ENCODE measurements around the gene TLL1.

TLL1 gene

DNA sequence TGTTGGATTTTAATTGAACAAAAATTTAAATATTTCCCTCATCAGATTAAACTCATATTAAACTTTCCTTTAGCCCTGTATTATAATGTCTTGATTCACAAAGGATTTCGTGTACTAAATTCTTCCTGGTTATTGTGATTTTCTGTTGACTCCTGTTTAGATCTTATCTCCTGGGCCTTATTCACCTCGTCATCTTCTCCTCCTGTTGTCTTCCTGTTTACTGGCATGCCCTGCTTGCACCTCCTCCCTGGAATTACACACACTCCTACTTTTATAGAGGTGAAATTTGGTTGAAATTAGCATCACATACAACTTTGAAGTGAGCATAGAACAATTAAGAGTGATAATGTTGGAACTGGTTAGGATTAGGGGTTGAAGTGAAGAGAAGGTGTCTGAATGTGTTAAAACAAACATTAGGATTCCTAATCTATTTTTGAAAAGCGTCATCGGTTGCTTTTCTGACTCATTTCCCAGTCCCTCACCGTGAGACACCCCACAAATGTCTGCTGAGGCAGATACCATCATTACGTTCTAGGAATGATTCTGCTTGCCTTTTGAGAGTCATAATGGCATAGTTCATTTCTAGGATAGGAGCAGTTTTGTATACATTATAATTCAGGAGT lies 32.5 kb downstream of the TLL1 start:
- no peak overlapping the region for H3K9ac ChIP-seq (ENCODE audit: low read depth, low read length)
- no peaks in the 10 kb centered on the region for H3K9me3 ChIP-seq (replicated peaks; ENCODE audit: low read length)
- H3K4me1 ChIP-seq (ENCODE audit: control insufficient read depth, insufficient read depth, low read length): no peaks in the 10 kb centered on the region
- no peaks in the 10 kb centered on the region for H3K27me3 ChIP-seq (ENCODE audit: control insufficient read depth, insufficient read depth, low read length)
- H3K36me3 ChIP-seq (ENCODE audit: insufficient read depth, low read length): no peaks in the 10 kb centered on the region
- no peak overlapping the region for H3K4me2 ChIP-seq (ENCODE audit: low read length)
- H3K4me3 ChIP-seq (ENCODE audit: low read length): no peak overlapping the region

- H3K9ac ChIP-seq (ENCODE audit: low read depth, low read length): no peak overlapping the region
- H3K4me2 ChIP-seq (ENCODE audit: low read length): no peak overlapping the region
- H3K4me3 ChIP-seq (ENCODE audit: low read length): no peak overlapping the region
- no peaks in the 10 kb centered on the region for H3K9me3 ChIP-seq (replicated peaks; ENCODE audit: low read length)
- no peaks in the 10 kb centered on the region for H3K36me3 ChIP-seq (ENCODE audit: insufficient read depth, low read length)
- no peaks in the 10 kb centered on the region for H3K4me1 ChIP-seq (ENCODE audit: control insufficient read depth, insufficient read depth, low read length)
- no peaks in the 10 kb centered on the region for H3K27me3 ChIP-seq (ENCODE audit: control insufficient read depth, insufficient read depth, low read length)
Observed at GRCh38 chr4:165906272-165906671, 33.2 kb downstream of the TLL1 start.

DNA sequence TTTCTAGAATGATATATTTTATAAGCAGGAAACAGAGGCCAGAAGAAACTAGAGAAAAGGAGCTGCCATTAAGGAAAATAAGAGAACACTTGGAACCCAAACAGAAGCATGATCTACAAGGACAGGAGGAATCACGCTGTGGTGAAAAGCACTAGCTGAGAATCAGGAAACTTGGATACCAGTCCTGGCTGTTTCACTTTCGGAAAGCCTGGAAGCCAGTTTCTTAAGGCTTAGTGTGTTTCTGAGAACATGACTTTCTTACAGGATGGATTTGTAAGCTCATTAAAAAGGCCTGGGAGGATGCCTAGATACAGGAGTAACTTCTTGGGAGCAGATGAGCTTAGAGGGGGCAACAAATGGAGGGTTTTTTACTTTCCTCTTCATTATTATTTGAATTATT lies 36.9 kb downstream of the TLL1 start:
- Histone ChIP-seq H3K9me3 (replicated peaks; ENCODE audit: low read length) (no peaks in the 10 kb centered on the region), H3K4me3 (ENCODE audit: low read length) (no peak overlapping the region), H3K27me3 (ENCODE audit: control insufficient read depth, insufficient read depth, low read length) (no peaks in the 10 kb centered on the region), H3K4me1 (ENCODE audit: control insufficient read depth, insufficient read depth, low read length) (no peaks in the 10 kb centered on the region), H3K36me3 (ENCODE audit: insufficient read depth, low read length) (no peaks in the 10 kb centered on the region), H3K9ac (ENCODE audit: low read depth, low read length) (no peak overlapping the region), H3K4me2 (ENCODE audit: low read length) (no peak overlapping the region)

DNA sequence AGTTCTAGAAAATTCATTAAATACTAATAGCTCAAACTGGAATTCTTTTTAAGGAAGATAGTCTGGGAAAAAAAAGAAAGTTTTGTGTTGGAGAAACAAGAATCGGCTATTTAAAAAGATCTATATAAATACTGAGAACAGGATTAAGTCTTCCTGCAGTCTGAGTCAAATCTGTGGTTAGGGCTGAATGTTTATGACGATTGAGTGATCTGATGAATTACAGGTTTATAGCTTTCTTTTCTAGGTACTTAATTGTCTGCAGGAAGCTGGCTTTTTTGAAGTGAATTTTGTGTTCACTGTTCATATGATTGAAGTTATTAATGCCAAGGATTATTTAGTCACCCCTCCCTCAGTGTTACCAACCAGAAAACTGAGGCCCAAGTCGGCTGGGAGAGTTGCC lies 42.2 kb downstream of the TLL1 start:
- Histone ChIP-seq H3K27me3 (ENCODE audit: control insufficient read depth, insufficient read depth, low read length) (no peaks in the 10 kb centered on the region), H3K9me3 (replicated peaks; ENCODE audit: low read length) (no peaks in the 10 kb centered on the region), H3K4me3 (ENCODE audit: low read length) (no peak overlapping the region), H3K4me1 (ENCODE audit: control insufficient read depth, insufficient read depth, low read length) (no peaks in the 10 kb centered on the region), H3K9ac (ENCODE audit: low read depth, low read length) (no peak overlapping the region), H3K36me3 (ENCODE audit: insufficient read depth, low read length) (no peaks in the 10 kb centered on the region), H3K4me2 (ENCODE audit: low read length) (no peak overlapping the region)

DNA sequence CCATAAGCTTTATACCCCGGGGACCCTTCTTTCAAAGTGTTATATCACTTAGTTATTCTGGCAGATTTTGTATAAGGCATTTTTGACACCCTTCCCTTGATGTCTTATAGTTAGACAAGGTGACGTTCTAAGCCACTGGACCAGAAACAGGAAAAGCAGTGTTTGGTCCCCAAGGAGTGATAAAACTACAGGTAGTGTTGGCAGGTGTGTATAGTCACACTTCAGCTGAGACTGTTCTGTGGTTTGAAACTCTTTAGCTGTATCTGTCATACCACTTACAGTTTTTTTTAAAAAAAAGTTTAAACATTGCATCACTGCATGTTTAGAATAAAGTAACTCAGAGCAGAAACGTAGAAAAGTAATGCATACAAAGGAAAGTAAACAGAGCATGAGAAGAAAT lies 48.5 kb downstream of the TLL1 start:
- Histone ChIP-seq H3K36me3 (ENCODE audit: insufficient read depth, low read length) (no peaks in the 10 kb centered on the region), H3K9ac (ENCODE audit: low read depth, low read length) (no peak overlapping the region), H3K4me1 (ENCODE audit: control insufficient read depth, insufficient read depth, low read length) (no peaks in the 10 kb centered on the region), H3K27me3 (ENCODE audit: control insufficient read depth, insufficient read depth, low read length) (no peaks in the 10 kb centered on the region), H3K4me2 (ENCODE audit: low read length) (no peak overlapping the region), H3K4me3 (ENCODE audit: low read length) (no peak overlapping the region), H3K9me3 (replicated peaks; ENCODE audit: low read length) (no peaks in the 10 kb centered on the region)

DNA sequence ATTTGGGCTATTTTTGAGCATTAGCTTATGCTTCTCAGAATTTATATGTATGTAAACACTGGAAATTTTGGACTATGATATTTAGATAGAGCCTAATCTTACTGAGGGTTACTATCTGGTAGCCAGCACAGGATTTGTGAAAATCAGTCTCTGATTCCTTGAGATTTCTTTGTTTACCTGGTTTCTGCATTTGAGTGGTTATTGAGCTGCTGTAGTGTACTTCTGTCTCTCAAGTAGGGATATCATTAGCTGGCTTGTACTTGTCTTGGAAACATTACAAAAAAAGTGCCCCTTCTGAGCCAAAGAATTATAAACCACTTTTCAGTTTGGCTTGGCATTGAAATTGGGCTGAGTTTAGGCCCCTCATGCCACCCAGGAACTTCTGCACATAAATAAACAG lies 49.7 kb downstream of the TLL1 start:
- no peaks in the 10 kb centered on the region for H3K36me3 ChIP-seq (ENCODE audit: insufficient read depth, low read length)
- no peak overlapping the region for H3K4me3 ChIP-seq (ENCODE audit: low read length)
- H3K4me1 ChIP-seq (ENCODE audit: control insufficient read depth, insufficient read depth, low read length): no peaks in the 10 kb centered on the region
- no peak overlapping the region for H3K4me2 ChIP-seq (ENCODE audit: low read length)
- H3K27me3 ChIP-seq (ENCODE audit: control insufficient read depth, insufficient read depth, low read length): no peaks in the 10 kb centered on the region
- H3K9me3 ChIP-seq (replicated peaks; ENCODE audit: low read length): no peaks in the 10 kb centered on the region
- H3K9ac ChIP-seq (ENCODE audit: low read depth, low read length): no peak overlapping the region

GRCh38 chr4:165926307-165926706 lies 53.3 kb downstream of the TLL1 start:
- H3K27me3 ChIP-seq (ENCODE audit: control insufficient read depth, insufficient read depth, low read length): no peaks in the 10 kb centered on the region
- no peaks in the 10 kb centered on the region for H3K36me3 ChIP-seq (ENCODE audit: insufficient read depth, low read length)
- no peak overlapping the region for H3K9ac ChIP-seq (ENCODE audit: low read depth, low read length)
- no peak overlapping the region for H3K4me2 ChIP-seq (ENCODE audit: low read length)
- no peak overlapping the region for H3K4me3 ChIP-seq (ENCODE audit: low read length)
- H3K9me3 ChIP-seq (replicated peaks; ENCODE audit: low read length): no peaks in the 10 kb centered on the region
- H3K4me1 ChIP-seq (ENCODE audit: control insufficient read depth, insufficient read depth, low read length): no peaks in the 10 kb centered on the region

DNA sequence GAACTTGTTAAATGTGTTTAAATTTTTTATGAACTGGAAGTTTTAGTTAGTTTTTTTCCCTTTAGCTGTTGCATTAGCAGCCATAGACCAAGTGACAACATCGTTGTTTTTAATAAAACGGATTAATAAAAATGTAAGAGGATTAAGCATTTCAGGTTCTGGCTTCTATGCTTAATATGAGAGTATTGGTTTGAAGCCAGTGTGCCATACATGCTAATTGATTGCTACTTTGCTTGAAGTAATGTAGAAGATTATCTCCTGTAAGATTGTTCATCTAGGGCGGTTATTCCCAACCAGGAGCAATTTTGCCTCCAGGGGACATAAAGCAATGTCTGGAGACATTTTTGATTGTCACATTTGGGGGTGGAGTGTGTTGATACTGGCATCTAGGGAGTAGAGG lies 54.3 kb downstream of the TLL1 start:
- Histone ChIP-seq H3K9ac (ENCODE audit: low read depth, low read length) (no peak overlapping the region), H3K36me3 (ENCODE audit: insufficient read depth, low read length) (no peaks in the 10 kb centered on the region), H3K4me2 (ENCODE audit: low read length) (no peak overlapping the region), H3K9me3 (replicated peaks; ENCODE audit: low read length) (no peaks in the 10 kb centered on the region), H3K27me3 (ENCODE audit: control insufficient read depth, insufficient read depth, low read length) (no peaks in the 10 kb centered on the region), H3K4me3 (ENCODE audit: low read length) (no peak overlapping the region), H3K4me1 (ENCODE audit: control insufficient read depth, insufficient read depth, low read length) (no peaks in the 10 kb centered on the region)

DNA sequence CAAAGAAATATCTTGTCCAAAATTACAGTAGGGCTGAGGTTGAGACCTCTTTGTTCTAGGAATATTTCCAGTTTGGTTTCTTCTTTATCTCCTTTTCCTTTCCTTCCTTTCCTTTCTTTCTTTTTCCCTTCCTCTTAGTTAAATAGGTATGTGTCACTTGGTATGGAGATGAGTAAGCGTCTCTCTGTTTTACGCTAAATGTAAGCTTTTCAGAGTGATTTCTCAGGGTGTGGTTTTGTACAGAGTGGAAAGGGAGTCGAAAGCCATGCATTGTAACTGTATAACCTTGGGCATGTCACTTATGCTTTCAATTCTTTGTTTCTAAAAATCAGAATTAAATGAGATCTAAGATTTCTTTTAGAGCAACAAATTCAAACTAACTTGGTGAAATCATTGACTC lies 54.8 kb downstream of the TLL1 start:
- H3K9ac ChIP-seq (ENCODE audit: low read depth, low read length): no peak overlapping the region
- H3K4me1 ChIP-seq (ENCODE audit: control insufficient read depth, insufficient read depth, low read length): no peaks in the 10 kb centered on the region
- no peaks in the 10 kb centered on the region for H3K36me3 ChIP-seq (ENCODE audit: insufficient read depth, low read length)
- H3K9me3 ChIP-seq (replicated peaks; ENCODE audit: low read length): no peaks in the 10 kb centered on the region
- no peak overlapping the region for H3K4me3 ChIP-seq (ENCODE audit: low read length)
- H3K27me3 ChIP-seq (ENCODE audit: control insufficient read depth, insufficient read depth, low read length): no peaks in the 10 kb centered on the region
- H3K4me2 ChIP-seq (ENCODE audit: low read length): no peak overlapping the region

DNA sequence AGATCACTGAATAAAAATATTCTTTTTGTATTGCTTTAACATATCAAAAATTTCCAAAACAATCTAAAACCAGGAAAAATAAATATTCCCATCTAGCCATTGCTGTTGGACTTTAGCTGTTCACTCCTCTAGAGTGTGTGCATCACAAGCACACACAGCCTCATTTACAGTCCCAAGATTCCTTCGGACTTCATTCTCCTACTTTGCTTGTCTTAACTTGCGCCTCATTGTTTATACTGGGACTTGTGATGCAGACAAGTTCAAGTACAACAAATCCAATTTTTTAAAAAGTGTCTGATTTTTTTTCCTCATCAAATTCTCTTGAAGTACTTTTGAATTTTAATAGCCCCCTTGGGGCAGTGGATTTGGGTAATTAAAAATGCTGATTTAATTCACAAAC lies 55.6 kb downstream of the TLL1 start:
- no peak overlapping the region for H3K4me2 ChIP-seq (ENCODE audit: low read length)
- no peaks in the 10 kb centered on the region for H3K9me3 ChIP-seq (replicated peaks; ENCODE audit: low read length)
- H3K4me1 ChIP-seq (ENCODE audit: control insufficient read depth, insufficient read depth, low read length): no peaks in the 10 kb centered on the region
- no peak overlapping the region for H3K9ac ChIP-seq (ENCODE audit: low read depth, low read length)
- no peaks in the 10 kb centered on the region for H3K36me3 ChIP-seq (ENCODE audit: insufficient read depth, low read length)
- no peaks in the 10 kb centered on the region for H3K27me3 ChIP-seq (ENCODE audit: control insufficient read depth, insufficient read depth, low read length)
- H3K4me3 ChIP-seq (ENCODE audit: low read length): no peak overlapping the region

DNA sequence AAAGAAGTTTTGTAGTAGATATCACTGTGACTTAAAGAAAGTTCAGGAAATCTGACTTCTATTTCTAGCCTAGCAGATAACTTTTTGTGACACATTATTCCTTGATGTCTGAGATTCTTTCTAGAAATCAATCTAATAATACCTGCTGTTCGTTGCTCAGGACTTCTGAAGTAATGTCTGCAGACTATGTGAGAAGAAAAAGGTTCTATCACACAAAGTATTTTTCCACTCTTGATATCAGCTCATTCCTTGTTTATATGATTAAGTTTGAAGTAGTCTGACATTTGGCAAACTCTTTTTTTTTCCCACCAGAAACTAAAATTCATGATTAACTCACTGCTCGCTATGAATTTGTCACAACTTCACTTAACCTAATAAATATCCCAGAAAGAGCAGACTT lies 56.6 kb downstream of the TLL1 start:
- Histone ChIP-seq H3K27me3 (ENCODE audit: control insufficient read depth, insufficient read depth, low read length) (no peaks in the 10 kb centered on the region), H3K36me3 (ENCODE audit: insufficient read depth, low read length) (no peaks in the 10 kb centered on the region), H3K4me1 (ENCODE audit: control insufficient read depth, insufficient read depth, low read length) (no peaks in the 10 kb centered on the region), H3K4me2 (ENCODE audit: low read length) (no peak overlapping the region), H3K9me3 (replicated peaks; ENCODE audit: low read length) (no peaks in the 10 kb centered on the region), H3K9ac (ENCODE audit: low read depth, low read length) (no peak overlapping the region), H3K4me3 (ENCODE audit: low read length) (no peak overlapping the region)

- no peak overlapping the region for H3K4me2 ChIP-seq (ENCODE audit: low read length)
- no peak overlapping the region for H3K9ac ChIP-seq (ENCODE audit: low read depth, low read length)
- H3K4me3 ChIP-seq (ENCODE audit: low read length): no peak overlapping the region
- H3K36me3 ChIP-seq (ENCODE audit: insufficient read depth, low read length): no peaks in the 10 kb centered on the region
- no peaks in the 10 kb centered on the region for H3K9me3 ChIP-seq (replicated peaks; ENCODE audit: low read length)
- H3K27me3 ChIP-seq (ENCODE audit: control insufficient read depth, insufficient read depth, low read length): no peaks in the 10 kb centered on the region
- no peaks in the 10 kb centered on the region for H3K4me1 ChIP-seq (ENCODE audit: control insufficient read depth, insufficient read depth, low read length)
Observed at GRCh38 chr4:165931741-165932140, 58.7 kb downstream of the TLL1 start.

Data from skeletal muscle satellite cell (primary cell).